Cardiac muscle cell (in vitro differentiated cells and primary cell): ENCODE results near the gene IFIT3. TPM values are rescaled to one million over a fixed set of nuclear protein-coding genes. Genes with fewer than 3 reads are reported as not detected.

ENCODE experiments used
- DNase-seq, 2 donors: peaks; one replicate each; pipeline versions ENCODE4 v3.0.0 to v3.0.0-alpha.2; 2010 to 2017; ENCODE audit warnings: low read depth in 1 of 2, low spot score in 1 of 2
- H3K27ac ChIP-seq: fragments of 200-600 bp; sonication (generic); 2 replicates; pipeline ENCODE4 v1.5.1; 2016
- H3K27me3 ChIP-seq: fragments of 200-600 bp; sonication (generic); 2 replicates; pipeline ENCODE4 v1.6.0; 2016; ENCODE audit warnings: control low read depth
- H3K36me3 ChIP-seq: fragments of 200-600 bp; sonication (generic); 2 replicates; pipeline ENCODE4 v1.5.1; 2016; ENCODE audit warnings: control low read depth
- H3K4me1 ChIP-seq: fragments of 200-600 bp; sonication (generic); 2 replicates; pipeline ENCODE4 v1.8.1; 2017; ENCODE audit warnings: low read depth, mild to moderate bottlenecking, mixed run types
- H3K4me3 ChIP-seq: fragments of 200-600 bp; sonication (generic); 2 replicates; pipeline ENCODE4 v1.5.1; 2016; ENCODE audit warnings: mild to moderate bottlenecking
- H3K9me3 ChIP-seq: fragments of 200-600 bp; sonication (generic); 2 replicates; pipeline ENCODE4 v1.5.1; 2017; ENCODE audit warnings: low read depth, mild to moderate bottlenecking, control low read depth
- polyA plus RNA-seq: library from polyadenylated mRNA; unstranded; fragments of >200 nt; fragmentation: Nextera tagmentation; extraction: Ambion mirVana; gene quantifications from 2 replicates; pipeline ENCODE4 v1.2.1, GENCODE V29; 2016
- total RNA-seq: library from RNA; depleted of rRNA; stranded (reverse); fragments of >200 nt; gene quantifications from 2 replicates; pipeline ENCODE4 v1.2.3, GENCODE V29; 2016
- TF ChIP-seq, protein P1 (sequence below): IDR thresholded peaks from 2 replicates; pipeline ENCODE4 v1.5.1; 2012; ENCODE audit warnings: low read depth, mild to moderate bottlenecking, low read length

IFIT3 gene
- total and polyA plus RNA-seq, 2 experiments from 2014 or later = 0.24 to 0.70 TPM

GRCh38 chr10:89342206-89342958 lies 14.6 kb downstream of the IFIT3 start:
- H3K4me1 ChIP-seq = peaks cover 7% of the 10 kb centered on the region
- H3K36me3 ChIP-seq = no peaks in the 10 kb centered on the region
- TF ChIP-seq, protein P1, sequence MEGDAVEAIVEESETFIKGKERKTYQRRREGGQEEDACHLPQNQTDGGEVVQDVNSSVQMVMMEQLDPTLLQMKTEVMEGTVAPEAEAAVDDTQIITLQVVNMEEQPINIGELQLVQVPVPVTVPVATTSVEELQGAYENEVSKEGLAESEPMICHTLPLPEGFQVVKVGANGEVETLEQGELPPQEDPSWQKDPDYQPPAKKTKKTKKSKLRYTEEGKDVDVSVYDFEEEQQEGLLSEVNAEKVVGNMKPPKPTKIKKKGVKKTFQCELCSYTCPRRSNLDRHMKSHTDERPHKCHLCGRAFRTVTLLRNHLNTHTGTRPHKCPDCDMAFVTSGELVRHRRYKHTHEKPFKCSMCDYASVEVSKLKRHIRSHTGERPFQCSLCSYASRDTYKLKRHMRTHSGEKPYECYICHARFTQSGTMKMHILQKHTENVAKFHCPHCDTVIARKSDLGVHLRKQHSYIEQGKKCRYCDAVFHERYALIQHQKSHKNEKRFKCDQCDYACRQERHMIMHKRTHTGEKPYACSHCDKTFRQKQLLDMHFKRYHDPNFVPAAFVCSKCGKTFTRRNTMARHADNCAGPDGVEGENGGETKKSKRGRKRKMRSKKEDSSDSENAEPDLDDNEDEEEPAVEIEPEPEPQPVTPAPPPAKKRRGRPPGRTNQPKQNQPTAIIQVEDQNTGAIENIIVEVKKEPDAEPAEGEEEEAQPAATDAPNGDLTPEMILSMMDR = no peak
- no peak overlapping the region for H3K27ac ChIP-seq
- peak in 1 of 2 donors; percentile 84 for DNase-seq
- no peaks in the 10 kb centered on the region for H3K27me3 ChIP-seq
- no peaks in the 10 kb centered on the region for H3K9me3 ChIP-seq
- no peak overlapping the region for H3K4me3 ChIP-seq

- Histone ChIP-seq H3K36me3 (no peaks in the 10 kb centered on the region), H3K9me3 (no peaks in the 10 kb centered on the region), H3K4me1 (peaks cover 12% of the 10 kb centered on the region), H3K4me3 (no peak overlapping the region), H3K27me3 (no peaks in the 10 kb centered on the region), H3K27ac (no peak overlapping the region)
- TF ChIP-seq, protein P1 = no peak
- no peak for DNase-seq
Observed at GRCh38 chr10:89343089-89343767, 15.4 kb downstream of the IFIT3 start.

GRCh38 chr10:89344156-89344555 lies 16.4 kb downstream of the IFIT3 start:
- no peaks in the 10 kb centered on the region for H3K9me3 ChIP-seq
- no peaks in the 10 kb centered on the region for H3K27me3 ChIP-seq
- no peaks in the 10 kb centered on the region for H3K36me3 ChIP-seq
- no peak for DNase-seq
- peaks cover 22% of the 10 kb centered on the region for H3K4me1 ChIP-seq
- H3K4me3 ChIP-seq = no peak overlapping the region
- TF ChIP-seq, protein P1 = no peak
- no peak overlapping the region for H3K27ac ChIP-seq

GRCh38 chr10:89345367-89346000 lies 17.7 kb downstream of the IFIT3 start:
- TF ChIP-seq, protein P1 = no peak
- Histone ChIP-seq H3K9me3 (no peaks in the 10 kb centered on the region), H3K36me3 (no peaks in the 10 kb centered on the region), H3K27ac (no peak overlapping the region), H3K4me1 (peaks cover 30% of the 10 kb centered on the region), H3K27me3 (no peaks in the 10 kb centered on the region), H3K4me3 (no peak overlapping the region)
- no peak for DNase-seq

DNA sequence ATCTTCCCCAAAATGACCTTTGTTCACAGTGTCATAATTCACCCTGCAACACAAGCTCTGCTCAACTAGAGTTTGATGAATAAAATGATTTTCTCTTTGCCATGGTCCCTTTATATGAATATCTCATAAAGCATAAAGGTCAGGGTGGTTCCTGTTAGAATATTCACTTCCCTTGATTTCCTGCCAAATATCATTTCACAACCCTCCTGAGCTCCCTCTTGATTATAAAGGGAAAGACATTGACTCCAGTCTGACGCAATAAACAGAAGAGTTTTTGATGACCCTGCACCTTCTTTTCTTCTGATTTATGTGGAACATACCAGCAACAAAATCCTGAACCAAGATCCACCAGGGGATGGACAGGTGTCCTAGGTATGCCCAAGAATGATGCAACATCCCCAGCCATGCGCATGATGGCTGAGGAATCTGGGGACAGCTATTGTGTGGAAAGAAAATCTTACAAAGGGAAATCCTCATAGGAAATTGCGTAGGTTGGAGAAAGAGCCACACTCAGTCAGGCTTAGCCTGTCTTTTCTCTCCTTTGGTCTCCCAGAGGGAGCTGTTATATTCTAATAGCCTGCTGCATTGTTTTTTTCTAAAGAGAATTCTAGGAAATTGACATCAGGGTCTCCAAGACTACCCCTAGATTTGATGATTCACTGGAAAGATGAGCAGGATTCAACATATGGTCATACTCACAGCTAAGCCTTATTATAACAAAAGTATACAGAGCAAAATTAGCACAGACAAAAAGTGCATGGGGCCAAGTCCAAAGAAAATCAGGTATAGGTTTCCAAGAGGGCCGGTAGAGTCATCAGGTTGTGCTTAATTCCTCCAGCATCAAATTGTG lies 18.8 kb downstream of the IFIT3 start:
- Histone ChIP-seq H3K4me1 (peaks cover 39% of the 10 kb centered on the region), H3K36me3 (no peaks in the 10 kb centered on the region)

More for the DNA sequence above, 18.8 kb downstream of the IFIT3 start:
- H3K9me3 ChIP-seq = no peaks in the 10 kb centered on the region
- no peaks in the 10 kb centered on the region for H3K27me3 ChIP-seq
- TF ChIP-seq, protein P1 = no peak
- H3K4me3 ChIP-seq = no peak overlapping the region
- H3K27ac ChIP-seq = no peak overlapping the region
- peak in 1 of 2 donors; percentile 85 for DNase-seq
